GM21526 (cell line): ENCODE results near the gene P2RY12.

Experiments used
- ATAC-seq: cut with Tn5 transposase; IDR thresholded peaks from one replicate; pipeline ENCODE4 v1.9.1; 2021; ENCODE audit warnings: moderate library complexity; ENCODE audit not compliant: unreplicated experiment, low FRiP score

The P2RY12 gene

DNA sequence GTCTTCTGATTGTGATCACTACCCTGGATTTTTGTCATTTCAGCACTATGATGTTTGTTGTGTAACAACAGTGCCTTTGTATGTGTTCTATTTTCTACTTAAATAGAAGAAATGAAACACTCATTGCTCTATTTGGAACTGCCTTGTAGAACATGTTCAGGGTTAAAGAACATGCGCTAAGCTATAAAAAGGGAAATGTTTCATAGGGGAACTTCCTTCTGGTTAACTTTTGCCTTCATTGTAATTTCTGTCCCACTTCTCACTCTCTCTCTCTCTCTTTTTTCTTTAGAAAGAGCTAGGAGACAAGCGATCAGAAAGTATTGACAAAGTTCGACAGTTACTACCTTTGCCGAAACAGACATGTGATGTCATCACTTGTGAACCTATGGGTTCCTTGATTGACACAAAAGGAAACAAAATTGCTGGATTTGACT, at the start of gene P2RY12:
Gene P2RY12 (minus strand): TSS at position 13 of the 434 bp plus-strand sequence. CDS start 45,908 bp downstream, outside the sequence.
- peak; percentile 50 for ATAC-seq

DNA sequence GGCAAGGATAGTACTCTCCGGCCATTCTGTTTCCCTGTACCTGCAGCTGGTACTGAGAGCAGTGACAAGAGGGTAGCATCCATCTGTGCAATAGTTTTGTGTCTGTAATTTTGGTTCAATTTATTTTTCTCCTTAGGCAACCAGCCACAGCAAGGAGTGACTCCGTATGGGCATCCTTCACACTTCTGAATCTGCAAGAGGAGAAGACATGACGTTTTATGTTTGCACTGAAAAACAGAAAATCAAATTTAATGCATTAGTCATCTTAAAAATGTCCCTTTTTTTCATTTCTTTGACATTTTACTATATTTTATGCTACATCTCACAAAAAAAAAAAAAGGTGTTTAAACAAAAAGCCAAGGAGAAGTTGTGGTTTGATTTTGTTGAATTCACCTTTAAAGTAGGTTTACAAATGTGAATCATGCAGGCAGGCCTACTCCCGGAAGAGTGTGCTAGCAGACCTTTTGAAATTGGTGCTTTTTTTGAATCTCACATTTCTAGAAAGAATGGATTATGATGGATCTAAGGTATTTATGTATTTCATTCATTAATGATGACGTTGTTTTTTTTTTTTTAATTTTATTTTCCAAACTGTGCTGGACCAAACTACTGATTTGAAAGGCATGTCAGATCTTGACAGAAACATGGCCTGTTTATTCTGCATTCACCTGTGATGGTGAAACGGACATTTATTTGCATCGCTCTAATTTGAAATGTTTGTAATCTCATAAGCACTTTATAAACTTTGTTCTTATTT, 48.2 kb upstream of the P2RY12 start:
- ATAC-seq: no peak

DNA sequence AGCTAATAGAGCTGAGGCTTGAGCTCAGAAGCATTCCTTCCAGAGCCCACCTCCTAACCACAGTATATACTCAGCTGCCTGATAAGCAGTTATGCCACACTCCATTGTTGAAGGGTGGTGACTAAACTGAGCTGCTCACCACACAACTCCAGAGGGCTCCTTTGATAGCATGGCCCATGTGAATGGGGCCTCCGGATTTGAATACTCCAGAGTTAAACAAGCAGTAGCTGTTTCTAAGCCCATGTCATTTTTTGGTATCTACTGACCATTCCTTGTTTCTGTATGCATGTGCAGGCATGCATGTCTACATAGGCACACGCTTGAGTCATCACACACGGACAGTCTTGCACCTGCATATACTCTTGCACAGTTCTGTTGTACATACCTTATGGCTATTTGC, 47.4 kb upstream of the P2RY12 start:
- ATAC-seq: no peak

DNA sequence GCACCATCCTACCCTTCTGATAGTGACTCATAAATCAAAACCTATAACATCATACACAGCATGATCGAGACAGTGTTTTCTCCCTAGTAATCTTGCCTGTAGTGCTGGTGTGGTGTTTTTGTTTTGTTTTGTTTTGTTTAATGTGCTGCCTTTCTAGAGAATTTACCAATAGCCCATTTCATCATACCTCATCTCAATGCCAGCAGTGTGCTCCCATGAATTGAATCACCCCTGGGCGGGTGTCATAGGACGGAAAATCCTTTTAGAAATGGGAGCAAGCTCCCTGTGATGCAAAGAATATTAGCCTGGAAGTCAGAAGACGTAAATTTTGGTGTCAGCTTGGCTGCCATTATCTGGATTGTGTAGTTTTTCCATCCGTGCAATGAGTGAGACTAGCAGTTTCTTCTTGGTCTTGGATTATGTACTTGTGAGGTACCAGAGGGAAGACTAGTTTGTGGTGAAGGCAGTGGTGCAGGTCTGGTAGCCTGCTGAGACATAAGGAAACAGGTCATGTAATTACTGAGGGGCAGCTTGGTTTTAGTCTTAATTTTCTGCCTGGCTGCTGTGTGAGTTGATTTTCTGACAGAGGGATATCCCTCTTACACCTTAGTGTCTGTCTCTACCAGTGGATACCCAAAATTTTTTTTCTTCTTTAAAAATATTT, 46.4 kb upstream of the P2RY12 start:
- ATAC-seq: no peak

DNA sequence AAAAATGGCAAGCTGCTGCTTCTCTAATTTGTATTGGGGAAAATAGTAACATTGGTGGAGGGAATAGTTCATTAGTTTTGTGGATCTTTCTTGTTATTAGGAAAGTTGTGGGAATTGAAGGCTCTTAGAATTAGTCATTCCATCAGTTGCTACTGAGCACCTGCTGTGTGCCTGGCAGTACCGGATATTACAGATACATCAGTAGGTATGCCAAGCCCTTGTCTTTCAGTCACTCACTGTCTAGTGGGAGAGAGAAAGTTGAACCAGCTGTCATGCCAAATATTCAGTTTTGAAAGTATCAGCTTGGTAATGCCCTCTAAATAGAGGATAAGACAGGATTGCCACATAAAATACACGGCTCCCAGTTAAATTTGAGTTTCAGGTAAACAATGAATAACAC, 43.8 kb upstream of the P2RY12 start:
- no peak for ATAC-seq

DNA sequence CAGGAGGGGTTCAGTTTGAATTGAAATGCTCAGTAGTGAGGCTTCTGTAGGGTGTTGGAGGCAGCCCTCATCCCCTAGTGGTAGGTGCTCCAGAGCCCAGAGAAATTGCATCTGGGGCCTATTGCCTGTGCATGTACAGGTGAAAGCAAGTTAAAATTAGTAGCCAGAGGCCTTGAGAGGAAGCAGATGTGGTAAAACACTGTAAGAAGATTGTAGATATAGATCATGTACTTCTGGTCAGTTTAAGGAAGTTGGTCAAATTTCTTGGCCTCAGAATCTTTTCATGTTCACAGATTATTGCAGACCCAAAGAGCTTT, 41.7 kb upstream of the P2RY12 start:
- ATAC-seq: peak; percentile 85

DNA sequence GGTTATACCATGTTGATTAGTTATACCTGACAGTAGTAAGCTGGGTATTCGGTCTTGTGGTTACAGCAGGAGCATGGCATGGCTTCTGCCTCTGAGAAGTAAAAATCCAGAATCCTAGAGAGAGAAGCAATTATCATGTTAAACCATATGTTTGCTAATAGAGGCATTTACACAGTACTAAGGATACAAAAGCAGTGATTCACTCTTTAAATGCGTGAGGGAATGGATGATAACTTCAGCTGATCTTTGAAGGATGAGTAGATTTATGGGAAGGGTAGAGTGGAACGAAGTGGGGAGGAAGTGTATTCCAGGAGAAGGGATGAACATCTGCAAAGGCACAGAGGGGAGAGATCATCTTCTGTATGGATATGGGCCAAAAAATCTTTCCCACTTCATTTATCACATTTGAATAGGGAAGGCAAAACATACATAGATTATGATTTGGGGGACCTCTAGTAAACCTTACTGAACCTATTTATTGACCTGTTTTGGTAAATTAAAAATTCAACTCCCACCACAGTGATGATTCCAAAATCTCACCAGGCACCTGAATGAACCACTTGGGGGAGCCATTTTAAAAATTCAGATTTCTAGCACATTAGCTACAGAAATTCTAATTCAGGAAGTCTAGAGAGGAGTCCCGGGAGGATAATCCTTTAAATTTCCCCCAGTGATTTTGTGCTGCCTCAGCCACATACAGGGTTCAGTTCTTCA, 41.2 kb upstream of the P2RY12 start:
- peak; percentile 34 for ATAC-seq

DNA sequence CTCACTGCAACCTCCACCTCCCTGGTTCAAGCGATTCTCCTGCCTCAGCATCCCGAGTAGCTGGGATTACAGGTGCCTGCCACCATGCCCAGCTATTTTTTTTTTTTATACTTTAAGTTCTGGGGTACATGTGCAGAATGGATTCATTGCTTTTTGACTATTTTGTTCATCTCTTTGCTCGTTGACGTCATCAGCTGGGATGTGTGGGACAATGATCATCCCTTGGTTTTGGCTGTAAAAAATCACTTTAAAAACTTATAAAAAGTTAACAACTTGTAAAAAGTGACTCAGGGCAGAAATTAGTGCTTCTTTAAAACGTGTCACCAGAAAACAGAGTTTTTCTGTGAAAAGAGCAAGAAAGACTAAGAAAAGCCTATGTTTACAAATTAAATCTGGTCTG, 38.5 kb upstream of the P2RY12 start:
- no peak for ATAC-seq

DNA sequence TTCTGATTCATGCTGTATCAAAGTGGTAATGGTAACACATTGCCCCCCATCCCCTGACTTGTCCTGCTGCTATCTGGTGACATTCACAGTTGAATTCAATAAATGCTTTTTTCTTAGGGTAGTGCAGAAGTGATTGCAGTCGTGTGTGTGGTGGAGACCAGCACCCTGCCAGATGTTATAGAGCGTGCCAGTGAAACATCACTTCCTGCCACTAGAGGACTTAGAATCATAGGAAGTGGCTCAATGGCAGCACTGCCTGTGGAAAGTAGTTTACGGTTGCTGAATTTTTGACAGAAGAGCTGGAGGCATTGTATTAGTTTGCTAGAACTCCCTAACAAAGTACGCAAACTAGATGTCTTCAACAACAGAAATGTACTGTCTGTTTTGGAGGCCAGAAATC, 37.4 kb upstream of the P2RY12 start:
- ATAC-seq: no peak

DNA sequence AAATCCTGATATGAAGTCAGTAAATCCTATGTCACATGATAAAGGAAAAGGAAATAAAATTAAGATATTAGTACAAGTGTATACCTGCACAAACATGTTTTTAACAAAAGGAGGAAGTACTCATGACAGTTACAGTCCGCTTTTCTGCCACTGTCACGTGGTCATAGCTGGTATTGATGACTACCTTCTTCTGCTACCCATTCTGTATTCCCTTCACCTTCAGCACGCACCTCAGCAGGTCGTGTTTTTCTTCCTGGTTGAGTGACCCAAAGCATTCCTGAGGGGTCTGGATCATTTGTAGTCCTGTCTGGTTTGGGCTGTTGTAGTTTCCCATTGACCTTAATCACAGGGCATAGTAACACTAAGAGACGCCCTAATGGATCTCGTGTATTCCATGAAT, 35.3 kb upstream of the P2RY12 start:
- ATAC-seq: no peak

DNA sequence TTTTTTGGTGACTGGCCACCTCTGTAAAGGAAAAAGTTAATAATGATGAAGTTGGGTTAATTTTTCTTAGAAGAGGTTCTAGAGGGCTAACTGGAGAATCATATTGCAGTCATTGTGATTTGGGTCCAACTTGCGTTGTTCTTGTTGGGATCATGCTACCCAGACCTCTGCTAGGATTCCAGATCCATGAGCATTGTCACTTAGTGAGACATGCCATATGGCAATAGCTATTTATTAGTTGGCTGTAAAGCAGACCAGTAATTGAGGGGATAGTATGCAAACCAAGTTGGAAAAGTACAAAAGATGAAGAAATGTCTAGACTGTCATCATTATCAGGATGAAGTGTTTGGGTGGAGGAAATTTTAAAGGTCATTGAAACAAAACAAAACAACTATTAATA, 30.7 kb upstream of the P2RY12 start:
- no peak for ATAC-seq

DNA sequence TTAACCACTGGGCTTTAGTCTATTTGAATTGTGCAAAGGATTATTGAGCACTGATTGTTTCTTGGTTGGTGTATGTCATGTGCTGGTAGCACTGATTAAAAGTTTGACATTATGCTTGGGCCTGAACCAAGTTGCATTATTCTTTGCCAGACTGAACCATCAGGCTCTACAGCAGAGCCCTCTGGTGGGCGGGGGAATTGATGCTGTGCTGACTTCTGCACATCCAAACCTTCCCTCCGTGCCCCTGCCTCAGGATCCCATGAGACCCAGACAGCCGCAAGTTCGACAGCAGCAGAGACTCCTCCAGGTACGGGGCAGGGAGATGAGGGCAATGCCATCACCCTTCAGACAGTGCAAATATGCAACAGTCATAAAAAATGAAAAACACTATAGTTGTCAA, 28.4 kb upstream of the P2RY12 start:
- ATAC-seq: no peak

DNA sequence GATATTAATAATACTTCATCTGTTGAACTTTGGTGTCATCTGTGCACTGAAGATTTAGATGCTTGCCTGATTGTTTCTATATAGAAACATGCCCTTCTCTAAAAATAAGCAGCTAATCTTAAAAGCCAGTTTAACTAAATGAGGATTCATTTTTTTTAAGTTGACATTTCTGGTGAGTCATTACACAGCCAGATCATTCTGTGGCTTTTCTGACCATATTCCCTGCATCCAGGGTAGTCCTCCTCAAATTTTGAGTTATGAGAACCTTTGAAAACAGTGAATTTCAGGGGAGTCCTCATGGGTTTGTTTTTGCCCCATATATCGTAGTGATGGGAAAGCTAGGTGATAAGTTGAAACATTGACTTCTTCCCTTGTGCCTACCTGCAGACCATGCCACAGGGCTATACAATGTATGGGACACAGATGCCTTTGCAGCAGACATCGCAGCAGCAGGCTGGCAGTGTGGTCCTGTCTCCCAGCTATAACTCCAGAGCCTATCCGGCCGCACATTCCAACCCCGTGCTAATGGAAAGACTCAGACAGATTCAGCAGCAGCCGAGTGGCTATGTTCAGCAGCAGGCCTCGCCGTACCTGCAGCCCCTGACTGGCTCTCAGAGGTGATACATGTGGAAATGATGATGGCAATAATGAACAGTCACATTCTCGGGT, 26.5 kb upstream of the P2RY12 start:
- ATAC-seq: no peak

DNA sequence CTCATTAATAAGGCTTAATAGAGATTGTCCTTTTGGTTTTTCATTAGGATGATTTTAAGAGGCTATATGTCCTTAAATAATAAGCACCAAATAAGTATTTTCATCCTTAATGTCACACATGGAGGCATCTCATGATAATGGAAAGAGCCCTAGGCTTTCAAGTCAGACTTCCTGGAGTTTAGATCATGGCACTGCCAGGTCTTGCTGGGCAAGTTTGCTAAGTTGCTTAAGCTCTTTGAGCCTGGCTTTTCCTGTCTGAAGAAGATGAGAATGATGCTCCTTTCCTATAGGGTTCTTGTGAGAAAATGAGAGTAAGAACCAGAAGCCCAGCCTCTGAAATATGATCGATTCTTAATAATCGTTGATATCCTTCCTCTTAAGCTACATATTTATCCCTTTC, 23.4 kb upstream of the P2RY12 start:
- no peak for ATAC-seq

DNA sequence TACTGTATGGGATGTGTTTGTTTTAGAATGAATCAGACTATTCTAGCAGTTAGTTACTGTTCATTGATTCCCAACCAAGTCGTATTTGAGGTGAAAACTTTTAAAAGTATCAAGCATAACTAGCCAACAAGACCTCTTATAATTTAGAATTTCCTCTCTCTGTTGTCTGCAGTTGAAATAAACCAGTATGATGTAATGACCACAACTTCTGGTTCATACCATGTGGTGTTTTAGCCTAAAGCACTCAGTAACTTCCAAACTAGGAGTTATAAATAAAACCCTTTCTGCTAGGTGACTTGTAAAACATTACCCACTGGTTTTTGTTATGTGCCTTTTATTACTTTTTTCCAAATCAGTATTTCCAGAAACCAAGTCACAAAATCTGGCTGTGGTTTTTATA, 19.8 kb upstream of the P2RY12 start:
- ATAC-seq: no peak

DNA sequence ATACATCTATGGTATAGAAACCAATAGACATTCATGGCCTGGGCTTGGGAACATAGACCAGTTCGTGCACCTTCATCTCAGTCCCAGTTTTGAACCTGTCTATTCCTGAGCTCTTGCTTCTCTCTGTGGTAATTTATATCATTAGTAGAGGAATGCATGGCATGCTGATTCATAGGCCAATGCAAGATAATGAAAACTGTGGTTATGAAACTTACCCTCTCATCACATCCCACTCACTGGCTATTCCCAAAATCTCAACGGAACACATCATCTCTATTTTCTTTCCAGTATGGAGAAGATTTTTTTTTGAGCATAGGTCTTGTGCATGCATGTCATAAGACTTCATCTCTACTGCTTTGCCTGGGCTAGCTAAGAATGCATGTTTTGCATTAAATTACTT, 18.7 kb upstream of the P2RY12 start:
- no peak for ATAC-seq

DNA sequence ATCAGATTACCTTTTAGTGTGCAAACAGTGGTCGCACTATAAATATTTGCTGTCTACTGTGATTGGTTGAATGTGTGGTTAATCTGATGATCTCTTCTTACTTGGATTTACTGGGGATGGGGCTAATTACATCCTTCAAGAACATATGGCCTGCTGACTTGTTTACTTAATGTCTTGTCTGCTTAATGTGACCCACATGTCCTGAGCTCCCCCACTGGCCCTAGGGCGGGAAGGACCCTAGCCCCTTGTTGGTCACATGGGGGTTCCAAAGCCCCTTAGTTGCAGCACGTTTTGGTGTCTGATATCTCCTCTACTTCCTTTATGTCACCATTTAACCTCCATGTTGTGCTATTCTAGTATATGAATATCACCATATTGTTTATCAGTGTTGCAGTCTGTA, 17.8 kb upstream of the P2RY12 start:
- ATAC-seq: no peak

DNA sequence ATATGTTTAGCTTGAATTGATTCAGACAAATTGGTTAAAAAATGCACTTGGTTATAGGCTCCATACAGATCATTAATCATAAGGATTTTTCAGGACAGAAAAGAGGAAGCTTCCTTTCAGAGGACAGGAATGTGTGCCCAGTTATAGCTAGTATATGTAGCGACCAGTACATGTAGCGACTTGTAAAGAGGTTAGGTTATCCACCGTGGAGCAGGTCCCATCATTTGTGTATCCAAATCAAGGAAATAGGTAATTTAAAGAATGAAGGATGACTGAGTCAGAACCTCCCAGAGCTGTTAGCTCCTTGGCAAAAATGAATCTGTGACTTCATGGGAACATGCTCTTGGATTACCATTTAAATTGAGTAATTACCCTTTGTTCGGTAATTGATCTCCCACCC, 15.8 kb upstream of the P2RY12 start:
- no peak for ATAC-seq

DNA sequence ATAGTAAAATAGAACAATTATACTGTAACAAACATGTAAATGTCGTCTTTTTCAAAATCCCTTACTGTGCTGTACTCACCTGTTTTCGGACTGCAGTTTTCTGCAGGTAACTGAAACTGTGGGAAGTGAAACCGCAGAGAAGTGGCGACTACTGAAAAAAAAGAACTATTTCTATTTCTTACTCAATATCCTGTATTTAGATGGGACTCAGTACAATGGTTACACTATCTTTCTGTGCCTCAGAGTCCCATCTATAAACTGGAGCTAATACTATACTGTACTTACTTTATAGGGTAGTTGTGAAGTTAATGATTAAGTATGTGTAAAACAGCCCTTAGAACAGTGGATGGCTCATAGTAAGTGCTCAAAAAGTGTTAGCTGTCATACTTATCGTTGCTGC, 14.3 kb upstream of the P2RY12 start:
- no peak for ATAC-seq

DNA sequence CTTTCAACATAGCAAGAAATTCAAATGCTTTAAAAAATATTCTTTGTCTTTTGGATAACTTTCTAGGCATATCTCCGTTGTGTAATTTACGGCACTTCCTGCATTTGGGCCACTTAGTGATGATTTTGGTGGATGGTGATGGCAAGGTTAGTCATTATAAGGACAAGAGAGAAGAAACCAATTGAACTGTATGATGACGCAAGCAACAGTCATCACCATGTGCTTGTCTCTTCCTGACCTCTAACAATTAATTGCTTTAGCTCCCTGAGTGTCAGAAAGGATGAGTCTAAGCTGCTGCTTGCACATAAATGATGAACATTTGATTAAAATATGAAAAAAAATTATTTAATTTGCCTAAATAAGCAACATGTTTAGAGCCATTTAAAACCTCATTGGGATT, 11.3 kb upstream of the P2RY12 start:
- no peak for ATAC-seq

DNA sequence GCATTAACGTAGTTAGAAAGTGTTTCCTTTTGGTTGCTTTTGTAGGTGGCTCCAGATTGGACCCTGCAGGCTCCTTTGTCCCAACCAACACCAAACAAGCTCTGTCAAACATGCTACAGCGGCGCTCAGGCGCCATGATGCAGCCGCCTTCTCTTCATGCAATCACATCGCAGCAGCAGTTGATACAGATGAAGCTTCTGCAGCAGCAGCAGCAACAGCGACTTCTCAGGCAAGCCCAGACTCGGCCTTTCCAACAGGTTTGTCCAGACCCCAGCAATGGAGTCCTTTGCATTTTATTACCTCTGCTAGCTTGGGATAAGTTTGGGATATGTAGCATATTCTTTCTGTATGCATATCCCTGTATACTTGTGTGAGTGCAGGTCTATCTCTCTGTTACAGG, 10.1 kb upstream of the P2RY12 start:
- ATAC-seq: no peak
